Islet of Langerhans (tissue), 1 donor: ENCODE results near the gene P2RY6.

Source experiments
- FAIRE-seq: peaks from one replicate; lab custom pipeline; 2011; peaks lifted over from hg19 to GRCh38; lab: Jason Lieb, UNC

The P2RY6 gene

GRCh38 chr11:73281201-73281741, 9.1 kb downstream of the P2RY6 start:
- FAIRE-seq = no peak

GRCh38 chr11:73281796-73282660, 9.9 kb downstream of the P2RY6 start:
- no peak for FAIRE-seq

- no peak for FAIRE-seq
These were observed 11.3 kb downstream of the P2RY6 start for GRCh38 chr11:73283276-73284000.

DNA sequence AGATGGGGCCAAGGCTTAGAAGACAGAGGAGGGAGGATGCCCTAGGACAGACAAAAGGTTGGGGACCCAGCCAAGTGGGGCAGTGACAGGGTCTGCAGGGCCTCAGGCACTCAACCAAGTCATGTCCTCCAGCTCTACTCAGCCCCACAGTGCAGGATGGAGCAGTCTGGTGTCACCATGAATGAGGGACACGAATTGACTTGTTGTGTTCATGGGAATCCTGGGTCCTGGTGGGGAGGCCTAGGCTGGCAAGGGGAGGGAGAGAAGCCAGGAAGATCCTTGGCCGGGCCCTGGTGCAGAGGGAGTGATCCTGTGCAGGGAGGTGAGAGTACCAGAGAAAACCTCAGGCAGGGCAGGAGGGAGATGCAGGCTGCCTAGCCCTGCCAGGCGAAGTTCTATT, 12.0 kb downstream of the P2RY6 start:
- no peak for FAIRE-seq

- no peak for FAIRE-seq
These were observed 13.6 kb downstream of the P2RY6 start for GRCh38 chr11:73285721-73286120.

DNA sequence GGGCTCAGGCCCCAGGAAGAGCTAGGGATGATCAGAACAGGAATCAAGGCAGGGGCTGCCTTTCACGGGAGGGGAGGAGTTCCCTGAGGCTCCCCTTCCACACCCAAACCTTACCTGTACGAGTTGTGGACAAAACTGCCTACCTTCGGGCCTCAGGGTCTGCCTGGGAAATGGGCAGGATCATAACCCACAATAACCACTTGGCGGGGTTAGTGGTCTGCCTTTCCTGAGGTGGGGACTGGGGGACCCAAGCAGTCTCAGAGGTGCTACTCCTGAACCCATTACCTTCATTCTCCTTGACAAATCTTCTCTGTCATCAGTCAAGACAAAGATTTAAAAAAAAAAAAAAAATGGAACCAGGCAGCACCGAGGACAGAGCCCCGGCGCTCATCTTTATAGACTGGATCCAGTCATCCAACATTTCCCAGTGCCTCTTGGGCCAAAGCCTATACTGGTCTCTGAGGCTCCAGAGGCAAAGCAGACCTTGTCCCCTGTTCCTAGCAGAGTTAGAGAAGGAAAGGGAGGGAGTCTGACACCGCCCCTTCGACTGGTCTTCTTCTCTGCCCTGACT, 14.2 kb downstream of the P2RY6 start:
- no peak for FAIRE-seq

GRCh38 chr11:73287400-73288101, 15.4 kb downstream of the P2RY6 start:
- FAIRE-seq = no peak

GRCh38 chr11:73288192-73288872, 16.2 kb downstream of the P2RY6 start:
- FAIRE-seq = no peak

GRCh38 chr11:73288873-73289707, 17.0 kb downstream of the P2RY6 start:
- FAIRE-seq = no peak

DNA sequence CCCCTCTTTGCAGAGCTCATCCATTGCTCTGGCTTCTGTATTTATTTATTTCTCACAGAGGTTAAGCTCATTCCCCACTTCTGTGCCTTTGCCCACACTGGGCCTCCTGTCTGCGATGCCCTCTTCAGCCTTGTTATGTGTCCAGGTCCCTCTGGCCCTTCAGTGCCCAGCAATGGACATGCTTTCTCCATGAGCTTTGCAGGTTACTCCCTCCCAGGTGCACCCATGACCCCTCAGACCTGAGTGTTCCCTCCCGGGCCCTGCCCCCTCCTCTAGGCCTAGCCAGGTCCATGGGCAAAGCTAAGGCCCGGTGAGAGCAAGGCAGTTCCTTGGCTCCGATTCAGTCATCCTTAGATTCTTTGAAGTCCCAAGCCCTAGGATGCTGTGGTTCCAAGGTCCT, 18.4 kb downstream of the P2RY6 start:
- FAIRE-seq = no peak

- FAIRE-seq = no peak
These were observed 19.1 kb downstream of the P2RY6 start for GRCh38 chr11:73291196-73291595.

DNA sequence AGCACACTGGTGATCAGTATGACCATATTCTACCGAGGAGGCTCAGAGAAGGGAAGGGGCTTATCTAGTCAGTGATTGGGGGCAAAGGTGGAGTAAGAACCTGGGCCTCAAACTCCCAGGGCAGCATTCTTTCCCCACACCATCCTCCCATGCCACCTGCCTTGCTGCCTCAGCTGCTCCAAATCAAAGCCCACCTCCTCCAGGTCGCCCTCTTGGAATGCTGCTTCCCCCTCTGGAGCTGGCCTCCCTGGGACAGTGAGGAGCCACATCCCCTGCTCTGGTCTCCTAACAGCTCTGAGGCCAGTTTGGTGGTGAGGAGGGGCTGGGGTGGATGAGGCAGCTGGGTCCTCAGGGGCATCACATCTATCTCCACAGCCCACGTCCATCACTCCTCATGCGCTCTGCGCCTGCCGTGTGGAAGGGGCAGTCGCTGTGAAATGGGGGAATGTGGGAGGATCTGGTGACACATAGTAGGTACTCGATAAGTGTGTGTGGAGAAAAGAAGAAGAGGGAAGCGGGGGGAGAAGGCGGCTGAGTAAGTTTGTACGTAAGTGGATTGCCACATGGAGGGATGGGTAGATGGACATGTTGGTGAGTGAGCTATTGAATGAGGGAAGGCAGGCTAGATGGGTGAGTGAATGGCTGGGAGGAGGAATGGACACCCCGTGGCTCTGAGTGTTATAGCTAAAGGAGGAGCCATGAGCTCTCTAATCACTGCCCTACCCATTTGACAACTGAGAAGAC, 19.8 kb downstream of the P2RY6 start:
- FAIRE-seq = no peak

DNA sequence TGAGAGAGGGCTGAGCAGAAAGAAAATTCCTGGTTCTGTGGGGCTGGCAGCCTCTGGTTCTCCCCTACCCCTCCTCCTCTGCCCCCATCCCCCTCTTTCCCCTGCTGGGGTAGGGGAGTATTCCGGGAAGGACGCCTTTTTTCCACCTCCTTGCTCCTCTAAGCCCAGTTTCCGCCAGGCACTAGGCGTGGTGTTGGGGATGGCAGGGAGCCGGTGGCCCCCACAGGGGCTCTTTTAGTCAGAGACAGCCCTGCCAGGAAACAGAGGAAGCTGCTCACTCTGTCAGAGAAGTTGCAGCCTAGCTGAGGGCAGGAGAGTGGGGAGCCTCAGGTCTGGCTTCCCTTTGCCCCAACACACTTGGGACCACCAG, 20.4 kb downstream of the P2RY6 start:
- no peak for FAIRE-seq

GRCh38 chr11:73293356-73293936, 21.3 kb downstream of the P2RY6 start:
- no peak for FAIRE-seq

DNA sequence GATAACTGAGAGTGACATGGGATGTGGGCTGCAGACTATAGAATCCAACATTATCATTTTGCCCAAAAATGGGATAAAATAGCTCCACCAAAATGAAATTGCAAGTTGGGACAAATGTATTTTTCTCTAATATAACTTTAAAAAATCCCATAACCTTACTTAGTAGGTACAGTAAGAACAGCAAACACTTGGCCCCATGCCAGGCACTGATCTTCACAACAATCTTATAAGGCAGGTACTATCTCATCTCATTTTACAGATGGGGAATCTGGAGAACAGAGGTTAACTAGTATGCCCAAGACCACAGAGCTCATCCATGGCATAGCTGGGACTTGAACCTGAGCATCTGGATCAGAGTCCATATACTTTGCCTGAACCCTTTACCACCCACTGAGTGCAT, 22.5 kb downstream of the P2RY6 start:
- FAIRE-seq = no peak

- FAIRE-seq = no peak
These were observed 23.3 kb downstream of the P2RY6 start for GRCh38 chr11:73295241-73295995.

DNA sequence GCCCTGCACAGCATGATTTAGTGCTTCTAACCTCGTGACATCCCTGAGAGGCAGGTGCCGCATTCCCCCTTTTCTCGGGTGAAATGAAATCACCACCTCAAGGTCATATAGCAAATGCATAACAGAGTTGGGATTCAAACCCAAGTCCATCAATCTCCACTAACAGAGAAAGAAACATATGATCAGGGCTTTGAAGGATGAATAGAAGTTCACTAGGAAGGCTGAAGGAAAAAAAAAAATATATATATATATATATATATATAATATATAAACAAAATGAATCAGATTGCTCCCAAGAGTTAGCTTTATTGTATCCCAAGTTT, 23.8 kb downstream of the P2RY6 start:
- FAIRE-seq = no peak

- no peak for FAIRE-seq
These were observed 24.5 kb downstream of the P2RY6 start for GRCh38 chr11:73296501-73297230.

DNA sequence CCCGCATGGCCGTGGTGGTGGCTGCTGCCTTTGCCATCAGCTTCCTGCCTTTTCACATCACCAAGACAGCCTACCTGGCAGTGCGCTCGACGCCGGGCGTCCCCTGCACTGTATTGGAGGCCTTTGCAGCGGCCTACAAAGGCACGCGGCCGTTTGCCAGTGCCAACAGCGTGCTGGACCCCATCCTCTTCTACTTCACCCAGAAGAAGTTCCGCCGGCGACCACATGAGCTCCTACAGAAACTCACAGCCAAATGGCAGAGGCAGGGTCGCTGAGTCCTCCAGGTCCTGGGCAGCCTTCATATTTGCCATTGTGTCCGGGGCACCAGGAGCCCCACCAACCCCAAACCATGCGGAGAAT, 25.1 kb downstream of the P2RY6 start:
- FAIRE-seq = no peak
